CD14-positive monocyte (primary cell): ENCODE results near the gene CHIA. TPM values are rescaled to one million over a fixed set of nuclear protein-coding genes. Genes with fewer than 3 reads are reported as not detected.
"Not testable (repeated sequence)": the region's sequence is repeated elsewhere in the genome, so short reads cannot be mapped to it uniquely, and the experiment has no call there.

ENCODE experiments used
- DNase-seq, 3 donors: peaks; one replicate each; pipeline ENCODE4 v3.0.0-alpha.2; 2011 to 2022
- H2AFZ ChIP-seq: 2 replicates; pipeline ENCODE4 v1.6.0; 2012; ENCODE audit warnings: mild to moderate bottlenecking, low read depth, low read length, inconsistent platforms; ENCODE audit not compliant: insufficient read depth, poor library complexity, severe bottlenecking
- H3K27ac ChIP-seq, 2 donors: 1 replicate in 1 of 2; 2 replicates in 1 of 2; pipeline ENCODE4 v1.5.1; 2012 to 2013; ENCODE audit warnings: low read length in 2 of 2, control low read depth in 1 of 2, inconsistent platforms in 1 of 2, low read depth in 1 of 2, mild to moderate bottlenecking in 1 of 2
- H3K27me3 ChIP-seq, 2 donors: one replicate each; pipeline versions ENCODE4 v1.6.0 to v1.6.1; 2011 to 2013; ENCODE audit warnings: low read length in 2 of 2; ENCODE audit not compliant: control insufficient read depth in 2 of 2, insufficient read depth in 2 of 2
- H3K36me3 ChIP-seq, 2 donors: replicated peaks in 1 of 2; 1 replicate in 1 of 2; 2 replicates in 1 of 2; pipeline versions ENCODE4 v1.5.1 to v1.6.1; 2012 to 2013; ENCODE audit warnings: low read length in 2 of 2, control low read depth in 1 of 2, inconsistent platforms in 1 of 2, mild to moderate bottlenecking in 1 of 2; ENCODE audit not compliant: insufficient read depth in 2 of 2, control insufficient read depth in 1 of 2
- H3K4me1 ChIP-seq, 2 donors: 1 replicate in 1 of 2; 2 replicates in 1 of 2; pipeline versions ENCODE4 v1.5.1 to v1.6.1; 2012 to 2013; ENCODE audit warnings: low read length in 2 of 2, control low read depth in 1 of 2, inconsistent platforms in 1 of 2, mild to moderate bottlenecking in 1 of 2, moderate library complexity in 1 of 2; ENCODE audit not compliant: insufficient read depth in 2 of 2, control insufficient read depth in 1 of 2
- H3K4me2 ChIP-seq: replicated peaks from 2 replicates; pipeline ENCODE3; 2012; ENCODE audit warnings: low read length, moderate library complexity, mild to moderate bottlenecking; ENCODE audit not compliant: poor library complexity, severe bottlenecking; ENCODE audit errors: extremely low read depth
- H3K4me3 ChIP-seq, 3 experiments: fragments of 200-600 bp in 1 of 3; sonication (generic) in 1 of 3; replicated peaks in 1 of 3; 1 replicate in 2 of 3; 2 replicates in 1 of 3; pipeline ENCODE4 v1.5.1; 2011 to 2013; ENCODE audit warnings: low read length in 3 of 3, mild to moderate bottlenecking in 3 of 3, control low read depth in 2 of 3, low read depth in 2 of 3, inconsistent platforms in 1 of 3, moderate library complexity in 1 of 3
- H3K79me2 ChIP-seq: 2 replicates; pipeline ENCODE4 v1.6.0; 2012; ENCODE audit warnings: mild to moderate bottlenecking, control low read depth, inconsistent platforms, low read length, moderate library complexity; ENCODE audit not compliant: insufficient read depth
- H3K9ac ChIP-seq: 2 replicates; pipeline ENCODE4 v1.6.0; 2017; ENCODE audit warnings: low read length, mild to moderate bottlenecking; ENCODE audit not compliant: insufficient read depth, poor library complexity, severe bottlenecking
- H3K9me3 ChIP-seq, 2 donors: replicated peaks in 1 of 2; 1 replicate in 1 of 2; 2 replicates in 1 of 2; pipeline versions ENCODE4 v1.5.1 to v1.6.1; 2012 to 2013; ENCODE audit warnings: low read length in 2 of 2, control low read depth in 1 of 2; ENCODE audit not compliant: control insufficient read depth in 1 of 2, insufficient read depth in 1 of 2
- H4K20me1 ChIP-seq: 2 replicates; pipeline ENCODE4 v1.6.0; 2012; ENCODE audit warnings: mild to moderate bottlenecking, low read length, control low read depth, moderate library complexity; ENCODE audit not compliant: insufficient read depth
- H3K27ac Mint-ChIP-seq, 7 donors: one replicate each; pipeline ENCODE4 v1.8.0; 2020; ENCODE audit warnings: mild to moderate bottlenecking in 7 of 7, mixed read lengths in 7 of 7, moderate library complexity in 6 of 7, inconsistent platforms in 2 of 7
- H3K27me3 Mint-ChIP-seq, 3 donors: one replicate each; pipeline ENCODE4 v1.8.0; 2021 to 2022; ENCODE audit warnings: low read depth in 3 of 3, mild to moderate bottlenecking in 3 of 3, mixed read lengths in 3 of 3, moderate library complexity in 3 of 3, inconsistent platforms in 1 of 3
- H3K36me3 Mint-ChIP-seq, 2 donors: one replicate each; pipeline ENCODE4 v1.8.0; 2020; ENCODE audit warnings: mixed read lengths in 2 of 2, inconsistent platforms in 1 of 2, mild to moderate bottlenecking in 1 of 2
- H3K4me1 Mint-ChIP-seq: one replicate; pipeline ENCODE4 v1.8.0; 2020; ENCODE audit warnings: mild to moderate bottlenecking, mixed read lengths
- H3K4me3 Mint-ChIP-seq, 2 donors: one replicate each; pipeline ENCODE4 v1.8.0; 2020; ENCODE audit warnings: mild to moderate bottlenecking in 2 of 2, mixed read lengths in 2 of 2, moderate library complexity in 1 of 2
- H3K9me3 Mint-ChIP-seq, 7 donors: one replicate each; pipeline ENCODE4 v1.8.0; 2020 to 2022; ENCODE audit warnings: mixed read lengths in 7 of 7, mild to moderate bottlenecking in 6 of 7, moderate library complexity in 6 of 7, inconsistent platforms in 2 of 7
- WGBS: methylation state at CpG from one replicate; pipeline ENCODE4 v1.1.5; 2013; ENCODE audit warnings: missing lambda C conversion rate; ENCODE audit not compliant: insufficient coverage; 5-methylcytosine and 5-hydroxymethylcytosine counted together
- intact Hi-C, 2 donors: fragments of 100-400 bp; cut with micrococcal nuclease; formaldehyde crosslinking; loops; one replicate each; pipeline versions ENCODE4 v1.15.0 to v1.15.1; 2023
- polyA plus RNA-seq, 3 donors: library from polyadenylated mRNA; depleted of rRNA in 1 of 3; unstranded in 2 of 3; stranded (reverse) in 1 of 3; fragments of 300-500 nt in 2 of 3; fragments of >200 nt in 1 of 3; fragmentation: Illumina TruSeq in 2 of 3; gene quantifications; 1 replicate in 2 of 3; 2 replicates in 1 of 3; pipeline ENCODE4 v1.2.3, GENCODE V29; 2012 to 2021
- TF ChIP-seq, protein P1 (sequence below): fragments of 200-600 bp; IDR thresholded peaks from one replicate; pipeline ENCODE4 v1.8.0; 2022; ENCODE audit warnings: antibody characterized with exemption, mild to moderate bottlenecking

The CHIA gene
- polyA plus RNA-seq, 3 donors = not detected

DNA sequence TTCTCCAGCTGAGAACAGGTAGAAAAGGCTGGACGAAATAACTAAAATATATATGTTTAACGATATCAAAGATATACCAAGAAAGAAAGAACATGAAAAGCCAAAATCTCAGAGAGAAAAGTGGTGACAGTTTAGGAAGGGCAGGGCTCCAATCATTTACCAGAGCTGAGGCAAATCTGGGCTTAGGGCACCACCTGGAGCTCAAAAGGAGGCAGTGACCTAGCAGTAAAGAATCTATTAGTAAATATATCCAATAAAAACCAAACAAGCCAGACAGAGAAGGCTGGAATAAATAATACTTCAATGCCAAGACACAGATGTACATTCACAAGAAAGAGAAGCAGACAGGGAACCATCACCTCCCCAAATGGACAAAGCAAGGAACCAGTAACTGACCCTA, 43.5 kb downstream of the CHIA start:
- H3K4me1 ChIP-seq = peaks cover 0 to 3% of the 10 kb centered on the region in 2 donors
- H4K20me1 ChIP-seq = no peaks in the 10 kb centered on the region
- H3K27ac ChIP-seq = no peak overlapping the region
- H3K4me2 ChIP-seq = no peak overlapping the region
- DNase-seq = peak; percentile 3 to 29 (median 21)
- no peak overlapping the region for H2AFZ ChIP-seq
- H3K27ac Mint-ChIP-seq = no peak overlapping the region
- whole genome bisulfite sequencing = no CpG with 5 or more reads among the region's 2 CpGs
- peaks cover 0 to 4% (median 2%) of the 10 kb centered on the region in 3 donors for H3K27me3 Mint-ChIP-seq
- no peak overlapping the region for H3K4me3 Mint-ChIP-seq
- peaks cover 8 to 44% (median 23%) of the 10 kb centered on the region in 7 donors for H3K9me3 Mint-ChIP-seq
- no peaks in the 10 kb centered on the region for H3K36me3 Mint-ChIP-seq
- H3K4me3 ChIP-seq = no peak overlapping the region
- H3K9me3 ChIP-seq = peaks cover 7 to 9% of the 10 kb centered on the region in 2 donors
- H3K36me3 ChIP-seq = no peaks in the 10 kb centered on the region
- no peak overlapping the region for H3K9ac ChIP-seq
- peaks cover 3% of the 10 kb centered on the region for H3K4me1 Mint-ChIP-seq
- no peaks in the 10 kb centered on the region for H3K79me2 ChIP-seq
- intact Hi-C loops = no loop called here
- TF ChIP-seq, protein P1, sequence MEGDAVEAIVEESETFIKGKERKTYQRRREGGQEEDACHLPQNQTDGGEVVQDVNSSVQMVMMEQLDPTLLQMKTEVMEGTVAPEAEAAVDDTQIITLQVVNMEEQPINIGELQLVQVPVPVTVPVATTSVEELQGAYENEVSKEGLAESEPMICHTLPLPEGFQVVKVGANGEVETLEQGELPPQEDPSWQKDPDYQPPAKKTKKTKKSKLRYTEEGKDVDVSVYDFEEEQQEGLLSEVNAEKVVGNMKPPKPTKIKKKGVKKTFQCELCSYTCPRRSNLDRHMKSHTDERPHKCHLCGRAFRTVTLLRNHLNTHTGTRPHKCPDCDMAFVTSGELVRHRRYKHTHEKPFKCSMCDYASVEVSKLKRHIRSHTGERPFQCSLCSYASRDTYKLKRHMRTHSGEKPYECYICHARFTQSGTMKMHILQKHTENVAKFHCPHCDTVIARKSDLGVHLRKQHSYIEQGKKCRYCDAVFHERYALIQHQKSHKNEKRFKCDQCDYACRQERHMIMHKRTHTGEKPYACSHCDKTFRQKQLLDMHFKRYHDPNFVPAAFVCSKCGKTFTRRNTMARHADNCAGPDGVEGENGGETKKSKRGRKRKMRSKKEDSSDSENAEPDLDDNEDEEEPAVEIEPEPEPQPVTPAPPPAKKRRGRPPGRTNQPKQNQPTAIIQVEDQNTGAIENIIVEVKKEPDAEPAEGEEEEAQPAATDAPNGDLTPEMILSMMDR = peak; percentile 49
- H3K27me3 ChIP-seq = no peaks in the 10 kb centered on the region

DNA sequence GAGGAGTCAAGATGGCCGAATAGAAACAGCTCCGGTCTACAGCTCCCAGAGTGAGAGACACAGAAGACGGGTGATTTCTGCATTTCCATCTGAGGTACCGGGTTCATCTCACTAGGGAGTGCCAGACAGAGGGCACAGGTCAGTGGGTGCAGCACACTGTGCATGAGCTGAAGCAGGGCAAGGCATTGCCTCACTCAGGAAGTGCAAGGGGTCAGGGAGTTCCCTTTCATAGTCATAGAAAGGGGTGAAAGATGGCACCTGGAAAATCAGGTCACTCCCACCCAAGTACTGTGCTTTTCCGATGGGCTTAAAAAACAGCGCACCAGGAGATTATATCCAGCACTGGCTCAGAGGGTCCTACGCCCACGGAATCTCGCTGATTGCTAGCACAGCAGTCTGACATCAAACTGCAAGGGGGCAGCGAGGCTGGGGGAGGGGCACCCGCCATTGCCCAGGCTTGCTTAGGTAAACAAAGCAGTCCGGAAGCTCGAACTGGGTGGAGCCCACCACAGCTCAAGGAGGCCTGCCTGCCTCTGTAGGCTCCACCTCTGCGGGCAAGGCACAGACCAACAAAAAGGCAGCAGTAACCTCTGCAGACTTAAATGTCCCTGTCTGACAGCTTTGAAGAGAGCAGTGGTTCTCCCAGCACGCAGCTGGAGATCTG, 44.7 kb downstream of the CHIA start:
- intact Hi-C loops, H3K79me2 ChIP-seq, H3K27ac ChIP-seq, H3K9me3 ChIP-seq, H3K36me3 ChIP-seq, DNase-seq, H3K9ac ChIP-seq, H3K36me3 Mint-ChIP-seq, H3K27me3 ChIP-seq, H3K27me3 Mint-ChIP-seq, H3K4me1 ChIP-seq, H3K4me3 ChIP-seq, H3K4me1 Mint-ChIP-seq, H4K20me1 ChIP-seq, H2AFZ ChIP-seq, H3K4me2 ChIP-seq, H3K4me3 Mint-ChIP-seq, H3K27ac Mint-ChIP-seq: not testable (repeated sequence)
- H3K9me3 Mint-ChIP-seq = peaks cover 4 to 37% (median 19%) of the 10 kb centered on the region in 7 donors
- WGBS = 93% methylated on average over 9 of the region's 15 CpGs

DNA sequence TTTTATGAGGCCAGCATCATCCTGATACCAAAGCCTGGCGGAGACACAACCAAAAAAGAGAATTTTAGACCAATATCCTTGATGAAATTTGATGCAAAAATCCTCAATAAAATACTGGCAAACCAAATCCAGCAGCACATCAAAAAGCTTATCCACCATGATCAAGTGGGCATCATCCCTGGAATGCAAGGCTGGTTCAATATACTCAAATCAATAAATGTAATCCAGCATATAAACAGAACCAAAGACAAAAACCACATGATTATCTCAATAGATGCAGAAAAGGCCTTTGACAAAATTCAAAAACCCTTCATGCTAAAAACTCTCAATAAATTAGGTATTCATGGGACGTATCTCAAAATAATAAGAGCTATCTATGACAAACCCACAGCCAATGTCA, 48.2 kb downstream of the CHIA start:
- H3K4me3 Mint-ChIP-seq, H3K9me3 ChIP-seq, H2AFZ ChIP-seq, H3K4me2 ChIP-seq, H3K36me3 Mint-ChIP-seq, H3K27me3 Mint-ChIP-seq, H4K20me1 ChIP-seq, H3K9ac ChIP-seq, intact Hi-C loops, H3K36me3 ChIP-seq, H3K79me2 ChIP-seq, H3K4me1 Mint-ChIP-seq, DNase-seq, H3K4me1 ChIP-seq, H3K27me3 ChIP-seq, H3K4me3 ChIP-seq, H3K27ac ChIP-seq, H3K27ac Mint-ChIP-seq: not testable (repeated sequence)
- H3K9me3 Mint-ChIP-seq = peaks cover 2 to 19% (median 9%) of the 10 kb centered on the region in 7 donors
- no CpG with 5 or more reads among the region's 2 CpGs for WGBS
